MM.1S (cell line): ENCODE results near the gene ANO2.

ENCODE experiments used
- CTCF ChIP-seq: fragments of 300-600 bp; sonication (generic); IDR thresholded peaks from 2 replicates; pipeline ENCODE4 v1.5.1; 2016; ENCODE audit warnings: antibody characterized with exemption, low read length, mixed read lengths
- EZH2 ChIP-seq: fragments of 300-600 bp; sonication (generic); optimal IDR thresholded peaks from 2 replicates; pipeline ENCODE3; 2017; ENCODE audit warnings: low read depth, mild to moderate bottlenecking, antibody characterized with exemption, low read length, mixed read lengths

GRCh38 chr12:5648692-5649359, 296.2 kb downstream of the ANO2 start:
- TF ChIP-seq CTCF (peak; percentile 33; the same call in 1 of the 2 replicates), EZH2 (no peak)
